OCI-LY3 (cell line): ENCODE measurements around the gene PLBD2.

Experiments
- H2AFZ ChIP-seq: fragments of 200-600, 300-600 bp; shearing (Covaris generic); 2 replicates; pipeline ENCODE4 v1.6.0; 2014; ENCODE audit warnings: antibody characterized with exemption, low read depth, low read length
- H3K27ac ChIP-seq: fragments of 200-600, 300-600 bp; sonication (generic); 2 replicates; pipeline ENCODE4 v1.5.1; 2014; ENCODE audit warnings: mild to moderate bottlenecking, low read length, moderate library complexity, mixed read lengths
- H3K27me3 ChIP-seq: fragments of 200-600, 300-600 bp; sonication (generic); 2 replicates; pipeline ENCODE4 v1.6.1; 2014; ENCODE audit warnings: low read depth, low read length, mixed read lengths
- H3K36me3 ChIP-seq: fragments of 200-600, 300-600 bp; sonication (generic); replicated peaks from 2 replicates; pipeline ENCODE3; 2014; ENCODE audit warnings: low read depth, low read length, mixed read lengths
- H3K4me1 ChIP-seq: fragments of 300-600, 200-600 bp; sonication (generic); 2 replicates; pipeline ENCODE4 v1.6.1; 2014; ENCODE audit warnings: low read length, mixed read lengths
- H3K4me2 ChIP-seq: fragments of 200-600, 300-600 bp; sonication (generic); 2 replicates; pipeline ENCODE4 v1.6.1; 2014; ENCODE audit warnings: low read length, mixed read lengths
- H3K4me3 ChIP-seq: fragments of 300-600, 200-600 bp; sonication (generic); 2 replicates; pipeline ENCODE4 v1.5.1; 2014; ENCODE audit warnings: antibody characterized with exemption, mild to moderate bottlenecking, low read length, moderate library complexity
- H3K79me2 ChIP-seq: fragments of 300-600, 200-600 bp; shearing (Covaris generic); 2 replicates; pipeline ENCODE4 v1.6.1; 2014; ENCODE audit warnings: mild to moderate bottlenecking, low read length, mixed read lengths
- H3K9ac ChIP-seq: fragments of 300-600, 200-600 bp; shearing (Covaris generic); 2 replicates; pipeline ENCODE4 v1.6.0; 2014; ENCODE audit warnings: mild to moderate bottlenecking, low read length, moderate library complexity
- H3K9me3 ChIP-seq: fragments of 200-600, 300-600 bp; shearing (Covaris generic); 2 replicates; pipeline ENCODE4 v1.6.1; 2014; ENCODE audit warnings: low read length, mixed read lengths; ENCODE audit not compliant: insufficient read depth
- H4K20me1 ChIP-seq: fragments of 200-600, 300-600 bp; sonication (generic); 2 replicates; pipeline ENCODE4 v1.6.1; 2016; ENCODE audit warnings: low read length, mixed read lengths; ENCODE audit not compliant: insufficient read depth
- EZH2phosphoT487 ChIP-seq: fragments of 200-600 bp; shearing (Covaris generic); IDR thresholded peaks from 2 replicates; pipeline ENCODE4 v1.6.1; 2018; ENCODE audit warnings: antibody characterized with exemption, mixed run types, low read depth
- TF ChIP-seq, protein P1 (sequence below): fragments of 200-600, 300-600 bp; sonication (generic); IDR thresholded peaks from 2 replicates; pipeline ENCODE4 v1.5.1; 2014; ENCODE audit warnings: antibody characterized with exemption, low read length, low read depth

Gene PLBD2

GRCh38 chr12:113332688-113333417, 25.5 kb upstream of the PLBD2 start:
- H3K9me3 ChIP-seq, result no peaks in the 10 kb centered on the region
- no peak overlapping the region for H3K4me3 ChIP-seq
- no peak overlapping the region for H3K27ac ChIP-seq
- no peak overlapping the region for H3K4me2 ChIP-seq
- no peaks in the 10 kb centered on the region for H3K79me2 ChIP-seq
- no peaks in the 10 kb centered on the region for H3K36me3 ChIP-seq
- TF ChIP-seq, protein P1, sequence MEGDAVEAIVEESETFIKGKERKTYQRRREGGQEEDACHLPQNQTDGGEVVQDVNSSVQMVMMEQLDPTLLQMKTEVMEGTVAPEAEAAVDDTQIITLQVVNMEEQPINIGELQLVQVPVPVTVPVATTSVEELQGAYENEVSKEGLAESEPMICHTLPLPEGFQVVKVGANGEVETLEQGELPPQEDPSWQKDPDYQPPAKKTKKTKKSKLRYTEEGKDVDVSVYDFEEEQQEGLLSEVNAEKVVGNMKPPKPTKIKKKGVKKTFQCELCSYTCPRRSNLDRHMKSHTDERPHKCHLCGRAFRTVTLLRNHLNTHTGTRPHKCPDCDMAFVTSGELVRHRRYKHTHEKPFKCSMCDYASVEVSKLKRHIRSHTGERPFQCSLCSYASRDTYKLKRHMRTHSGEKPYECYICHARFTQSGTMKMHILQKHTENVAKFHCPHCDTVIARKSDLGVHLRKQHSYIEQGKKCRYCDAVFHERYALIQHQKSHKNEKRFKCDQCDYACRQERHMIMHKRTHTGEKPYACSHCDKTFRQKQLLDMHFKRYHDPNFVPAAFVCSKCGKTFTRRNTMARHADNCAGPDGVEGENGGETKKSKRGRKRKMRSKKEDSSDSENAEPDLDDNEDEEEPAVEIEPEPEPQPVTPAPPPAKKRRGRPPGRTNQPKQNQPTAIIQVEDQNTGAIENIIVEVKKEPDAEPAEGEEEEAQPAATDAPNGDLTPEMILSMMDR, result no peak
- TF ChIP-seq EZH2phosphoT487, result no peak
- H3K9ac ChIP-seq, result no peak overlapping the region
- H2AFZ ChIP-seq, result no peak overlapping the region
- peaks cover 6% of the 10 kb centered on the region; the same call in 1 of the 2 replicates for H3K4me1 ChIP-seq
- H3K27me3 ChIP-seq, result peaks cover 6% of the 10 kb centered on the region
- H4K20me1 ChIP-seq, result no peaks in the 10 kb centered on the region

- Histone ChIP-seq H3K4me3 (no peak overlapping the region), H3K9ac (no peak overlapping the region)
Measured at GRCh38 chr12:113333418-113333750, 25.0 kb upstream of the PLBD2 start.

DNA sequence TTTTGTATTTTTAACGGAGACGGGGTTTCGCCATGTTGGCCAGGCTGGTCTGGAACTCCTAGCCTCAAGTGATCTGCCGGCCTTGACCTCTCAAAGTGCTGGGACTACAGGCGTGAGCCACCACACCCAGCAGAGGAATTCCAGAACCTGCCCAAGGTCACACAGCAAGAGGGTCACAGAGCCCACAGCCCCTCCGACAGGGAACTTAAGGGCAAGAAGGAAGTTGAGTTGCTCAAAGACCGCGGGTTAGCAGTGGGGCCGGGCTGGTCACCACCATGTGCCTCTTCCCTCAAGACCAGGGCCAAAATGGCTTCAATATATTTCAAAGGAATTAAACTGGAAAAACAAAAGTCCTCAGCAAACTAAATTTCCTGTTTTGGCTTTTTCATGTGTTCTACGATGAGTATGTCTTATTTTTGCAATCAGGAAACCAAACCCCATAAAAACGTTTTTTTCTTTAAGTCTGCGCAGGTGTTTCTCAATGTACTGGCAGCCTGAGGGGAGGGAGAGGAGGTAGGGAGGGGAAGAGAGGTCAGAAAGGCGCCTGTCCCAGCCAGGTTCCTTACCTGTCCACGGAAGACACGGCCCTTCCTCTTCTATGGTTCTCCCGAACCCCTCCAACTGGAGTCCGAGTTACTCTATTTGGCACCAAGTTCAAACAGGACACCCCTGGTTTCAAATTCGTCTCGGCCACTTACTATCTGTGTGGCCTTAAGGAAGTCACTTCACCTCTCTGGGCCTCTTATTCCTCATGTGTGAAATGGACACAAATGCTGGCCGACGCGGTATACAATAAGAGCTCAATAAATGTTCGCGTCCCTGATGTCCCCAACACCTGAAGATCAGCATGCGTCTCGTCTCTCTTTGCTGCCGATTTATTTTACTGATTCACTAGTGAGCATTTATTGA, 24.3 kb upstream of the PLBD2 start:
- Histone ChIP-seq H3K9ac (peak overlapping the region; percentile 54), H3K4me1 (peaks cover 6% of the 10 kb centered on the region; the same call in 1 of the 2 replicates), H3K4me3 (peak overlapping the region; percentile 77), H3K27ac (no peak overlapping the region), H3K9me3 (no peaks in the 10 kb centered on the region), H4K20me1 (no peaks in the 10 kb centered on the region), H3K27me3 (peaks cover 6% of the 10 kb centered on the region), H2AFZ (peak overlapping the region; percentile 19), H3K4me2 (peak overlapping the region; percentile 73), H3K36me3 (no peaks in the 10 kb centered on the region), H3K79me2 (no peaks in the 10 kb centered on the region)
- TF ChIP-seq EZH2phosphoT487, result no peak
- TF ChIP-seq, protein P1, result no peak

More at GRCh38 chr12:113333418-113333750, 25.0 kb upstream of the PLBD2 start:
- H2AFZ ChIP-seq, result no peak overlapping the region
- no peak overlapping the region for H3K27ac ChIP-seq
- peaks cover 6% of the 10 kb centered on the region for H3K27me3 ChIP-seq
- H3K4me2 ChIP-seq, result no peak overlapping the region
- no peaks in the 10 kb centered on the region for H3K9me3 ChIP-seq
- TF ChIP-seq, protein P1, result no peak
- no peak for TF ChIP-seq EZH2phosphoT487
- H3K36me3 ChIP-seq, result no peaks in the 10 kb centered on the region
- no peaks in the 10 kb centered on the region for H3K79me2 ChIP-seq
- H4K20me1 ChIP-seq, result no peaks in the 10 kb centered on the region
- H3K4me1 ChIP-seq, result peaks cover 6% of the 10 kb centered on the region; the same call in 1 of the 2 replicates
